Mucosa of descending colon (tissue), 3 donors: ENCODE data around the gene TDRD6. TPM values are rescaled to one million over a fixed set of nuclear protein-coding genes. Genes with fewer than 3 reads are reported as not detected.

Source experiments
- ATAC-seq: fragments of 200-7000 bp; cut with Tn5 transposase; one replicate; pipeline ENCODE4 v1.9.1; 2020; ENCODE audit warnings: mild to moderate bottlenecking, moderate library complexity
- DNase-seq, 3 donors: peaks; one replicate each; pipeline ENCODE4 v3.0.0-alpha.2; 2020
- H3K36me3 ChIP-seq: fragments of 200-600 bp; one replicate; pipeline ENCODE4 v1.8.0; 2021; ENCODE audit warnings: low read depth, mild to moderate bottlenecking
- H3K4me1 ChIP-seq: fragments of 200-600 bp; one replicate; pipeline ENCODE4 v1.8.0; 2021; ENCODE audit warnings: low read depth, mild to moderate bottlenecking
- H3K4me3 ChIP-seq: fragments of 200-600 bp; one replicate; pipeline ENCODE4 v1.8.0; 2021; ENCODE audit warnings: mild to moderate bottlenecking
- H3K9me3 ChIP-seq: fragments of 200-600 bp; one replicate; pipeline ENCODE4 v1.8.0; 2021; ENCODE audit warnings: mild to moderate bottlenecking
- CTCF ChIP-seq: fragments of 200-600 bp; IDR thresholded peaks from one replicate; pipeline ENCODE4 v1.8.0; 2022; ENCODE audit warnings: antibody characterized with exemption, mild to moderate bottlenecking
- intact Hi-C, 2 donors: fragments of 100-400 bp; cut with DNase I in 1 of 2; cut with micrococcal nuclease in 1 of 2; formaldehyde crosslinking; loops; one replicate each; pipeline versions ENCODE4 v1.11.0 to v1.11.1; 2022; cut with DNase I, micrococcal nuclease
- total RNA-seq, 3 donors: library from RNA; stranded (reverse); fragmentation: NEBNext Ultra II Directional in 2 of 3; extraction: Animal tissue kit (Norgen Biotek cat#: 25700) in 2 of 3; gene quantifications; one replicate each; pipeline versions ENCODE4 v1.2.1 to v1.2.4, GENCODE V29; 2021 to 2023
- donor health status: DM: no; HTN: no; CAD: no; lungs with moderate emphysema.
- donor health status: DM: no; HTN: no; CAD: no.
- donor health status: DM: no; HTN: yes; CAD: no.

The TDRD6 gene
- total RNA-seq, 3 donors from 2014 or later: 0.39 to 1.9 (median 0.52) TPM

- intact Hi-C loops: no loop called here
- no peaks in the 10 kb centered on the region for H3K36me3 ChIP-seq
- DNase-seq (no peak), ATAC-seq (no peak)
- H3K9me3 ChIP-seq: no peaks in the 10 kb centered on the region
- no peak for TF ChIP-seq CTCF
- H3K4me1 ChIP-seq: no peaks in the 10 kb centered on the region
- H3K4me3 ChIP-seq: no peak within 1 kb of the TSS
Measured at GRCh38 chr6:46746696-46747095, 59.0 kb downstream of the TDRD6 start, which contains the start of gene ANKRD66. ANKRD66 (plus strand) TSS chr6:46746933; CDS start chr6:46751949, 5,016 bp downstream.

GRCh38 chr6:46748940-46749503 is 61.3 kb downstream of the TDRD6 start:
- H3K4me3 ChIP-seq: no peak overlapping the region
- no peaks in the 10 kb centered on the region for H3K4me1 ChIP-seq
- no peak for ATAC-seq
- no peak for TF ChIP-seq CTCF
- H3K36me3 ChIP-seq: no peaks in the 10 kb centered on the region
- intact Hi-C loops: no loop called here
- H3K9me3 ChIP-seq: no peaks in the 10 kb centered on the region
- no peak for DNase-seq

- no peaks in the 10 kb centered on the region for H3K4me1 ChIP-seq
- no peak for TF ChIP-seq CTCF
- no peaks in the 10 kb centered on the region for H3K36me3 ChIP-seq
- H3K4me3 ChIP-seq: no peak overlapping the region
- intact Hi-C loops: no loop called here
- no peak for ATAC-seq
- DNase-seq: no peak
- H3K9me3 ChIP-seq: no peaks in the 10 kb centered on the region
Measured at GRCh38 chr6:46749731-46750130, 62.0 kb downstream of the TDRD6 start.

- no peak overlapping the region for H3K4me3 ChIP-seq
- ATAC-seq (no peak), DNase-seq (no peak)
- intact Hi-C loops: no loop called here
- no peaks in the 10 kb centered on the region for H3K36me3 ChIP-seq
- H3K4me1 ChIP-seq: no peaks in the 10 kb centered on the region
- no peaks in the 10 kb centered on the region for H3K9me3 ChIP-seq
- TF ChIP-seq CTCF: no peak
Measured at GRCh38 chr6:46751658-46752057, 64.0 kb downstream of the TDRD6 start.

Other genes with a start within 250 kb of the TDRD6 start
- gene RCAN2, start 196.4 kb upstream of the TDRD6 start, total RNA-seq: 1 to 10 TPM; 5.1 to 6.6 (median 6.1) TPM
- 1 to 10 TPM; 4.1 to 5.3 (median 4.5) TPM for gene CYP39A1, start 35.1 kb upstream of the TDRD6 start, total RNA-seq
- 10 to 100 TPM; 12.8 to 19.5 (median 19.4) TPM for gene SLC25A27, start 34.9 kb upstream of the TDRD6 start, total RNA-seq
- gene PLA2G7, start 47.5 kb downstream of the TDRD6 start, total RNA-seq: 1 to 10 TPM; 2.2 to 3.1 (median 3.0) TPM
- not detected for gene ANKRD66, start 59.0 kb downstream of the TDRD6 start, total RNA-seq
- 100 to 1,000 TPM; 118 to 498 (median 183) TPM for gene MEP1A, start 105.5 kb downstream of the TDRD6 start, total RNA-seq
- gene ADGRF5, start 234.1 kb downstream of the TDRD6 start, total RNA-seq: 1 to 10 TPM; 1.9 to 9.7 (median 3.9) TPM